HCT116 (cell line): ENCODE results near the gene TVP23A. TPM values are rescaled to one million over a fixed set of nuclear protein-coding genes. Genes with fewer than 3 reads are reported as not detected.

Experiments
- ATAC-seq: fragments of 200-7000 bp; cut with Tn5 transposase; 2 replicates; pipeline ENCODE4 v1.9.1; 2020; ENCODE audit warnings: mild to moderate bottlenecking, moderate library complexity
- BruUV-seq: library from RNA; stranded (reverse); fragments of 400-500 nt; replicated peaks from 2 replicates; lab custom pipeline; 2021; lab: Mats Ljungman, UMichigan
- CTCF ChIA-PET: fragments of 300-600 bp; sonication (Branson Sonifier 250); formaldehyde crosslinking; loops from one replicate; lab custom pipeline; 2021; ENCODE audit warnings: antibody characterized with exemption; lab: Charles Lee
- POLR2A ChIA-PET: fragments of 300-600, 350-600 bp; sonication (Branson Sonifier 250); formaldehyde crosslinking; loops from one replicate; lab custom pipeline; 2021; ENCODE audit warnings: antibody characterized with exemption; lab: Charles Lee
- RAD21 ChIA-PET, 2 experiments: fragments of 300-600 bp; sonication (Branson Sonifier 250); formaldehyde crosslinking; loops; one replicate each; lab custom pipeline; 2023; ENCODE audit warnings: low total read pairs in 2 of 2; ENCODE audit not compliant: uncharacterized antibody in 2 of 2, unreplicated experiment in 2 of 2, low non-redundant PET in 1 of 2; lab: Charles Lee
- DNase-seq: peaks from one replicate; pipeline ENCODE4 v3.0.0-alpha.2; 2010; ENCODE audit warnings: low read depth, low spot score
- H2AFZ ChIP-seq: fragments of 200-600 bp; shearing (Covaris generic), sonication (generic); 2 replicates; pipeline ENCODE4 v1.6.1; 2017; ENCODE audit warnings: low read depth, mixed run types, mixed read lengths, antibody characterized with exemption, low read length; ENCODE audit not compliant: poor library complexity, severe bottlenecking
- H3K27ac ChIP-seq: 2 replicates; pipeline ENCODE4 v1.5.1; 2012; ENCODE audit warnings: low read depth, low read length
- H3K27me3 ChIP-seq: fragments of 200-600 bp; sonication (generic); 2 replicates; pipeline ENCODE4 v1.6.1; 2016; ENCODE audit warnings: mixed run types, low read length, mixed read lengths; ENCODE audit not compliant: insufficient read depth
- H3K36me3 ChIP-seq, 2 experiments: fragments of 200-500 bp in 1 of 2; fragments of 200-600 bp in 1 of 2; sonication (Bioruptor generic) in 1 of 2; sonication (generic) in 1 of 2; 2 replicates each; pipeline versions ENCODE4 v1.5.1 to v1.6.1; 2014 to 2016; ENCODE audit warnings: low read length in 2 of 2, inconsistent platforms in 1 of 2, mixed read lengths in 1 of 2, mixed run types in 1 of 2; ENCODE audit not compliant: insufficient read depth in 2 of 2, control insufficient read depth in 1 of 2
- H3K4me1 ChIP-seq, 2 experiments: fragments of 200-600 bp in 1 of 2; sonication (generic) in 1 of 2; 2 replicates each; pipeline versions ENCODE4 v1.5.1 to v1.6.1; 2012 to 2017; ENCODE audit warnings: low read length in 2 of 2, inconsistent platforms in 1 of 2, mild to moderate bottlenecking in 1 of 2, mixed read lengths in 1 of 2, mixed run types in 1 of 2, moderate library complexity in 1 of 2; ENCODE audit not compliant: insufficient read depth in 2 of 2, control insufficient read depth in 1 of 2
- H3K4me2 ChIP-seq: fragments of 200-600 bp; sonication (generic); 2 replicates; pipeline ENCODE4 v1.6.1; 2017; ENCODE audit warnings: mixed run types, low read length, mixed read lengths
- H3K4me3 ChIP-seq, 2 experiments: fragments of 200-600 bp in 1 of 2; sonication (generic) in 1 of 2; replicated peaks in 1 of 2; 2 replicates each; pipeline ENCODE4 v1.5.1; 2011 to 2016; ENCODE audit warnings: low read length in 2 of 2, control low read depth in 1 of 2, low read depth in 1 of 2, mild to moderate bottlenecking in 1 of 2, mixed read lengths in 1 of 2, mixed run types in 1 of 2
- H3K79me2 ChIP-seq: fragments of 200-600 bp; sonication (generic); 2 replicates; pipeline ENCODE4 v1.6.1; 2017; ENCODE audit warnings: mild to moderate bottlenecking, mixed run types, low read length, moderate library complexity, mixed read lengths; ENCODE audit not compliant: insufficient read depth
- H3K9ac ChIP-seq: fragments of 200-600 bp; sonication (generic); 2 replicates; pipeline ENCODE4 v1.6.1; 2016; ENCODE audit warnings: low read length, mixed read lengths
- H3K9me2 ChIP-seq: fragments of 200-600 bp; sonication (generic), shearing (Covaris generic); 2 replicates; pipeline ENCODE4 v1.6.1; 2017; ENCODE audit warnings: mixed run types, mild to moderate bottlenecking, moderate library complexity; ENCODE audit not compliant: insufficient read depth
- H3K9me3 ChIP-seq, 2 experiments: fragments of 200-500 bp in 1 of 2; fragments of 200-600 bp in 1 of 2; sonication (Bioruptor generic) in 1 of 2; sonication (generic) in 1 of 2; 2 replicates each; pipeline ENCODE4 v1.6.1; 2014 to 2017; ENCODE audit warnings: low read length in 2 of 2, mixed read lengths in 2 of 2, inconsistent platforms in 1 of 2, low read depth in 1 of 2, mild to moderate bottlenecking in 1 of 2, mixed run types in 1 of 2, moderate library complexity in 1 of 2; ENCODE audit not compliant: control insufficient read depth in 1 of 2, insufficient read depth in 1 of 2
- H4K20me1 ChIP-seq: fragments of 200-600 bp; sonication (generic), shearing (Covaris generic); 2 replicates; pipeline ENCODE4 v1.6.1; 2017; ENCODE audit warnings: mixed run types, mild to moderate bottlenecking, moderate library complexity; ENCODE audit not compliant: insufficient read depth
- SRF ChIP-seq: IDR thresholded peaks from 2 replicates; pipeline ENCODE4 v1.6.1; 2012; ENCODE audit warnings: low read depth
- TCF7L2 ChIP-seq: IDR thresholded peaks from 2 replicates; pipeline ENCODE4 v1.7.0; 2011; ENCODE audit warnings: borderline replicate concordance, inconsistent platforms; ENCODE audit not compliant: insufficient read depth, insufficient read length; ENCODE audit errors: extremely low read depth
- ZNF274 ChIP-seq: fragments of 200-500 bp; sonication (Bioruptor generic); IDR thresholded peaks from 2 replicates; pipeline ENCODE4 v1.6.1; 2014; ENCODE audit warnings: mild to moderate bottlenecking, low read depth, low read length, inconsistent platforms
- intact Hi-C: fragments of 100-400 bp; cut with micrococcal nuclease; formaldehyde crosslinking; loops from 2 replicates; pipeline ENCODE4 v1.10.0; 2022
- total RNA-seq: library from RNA; stranded (reverse); gene quantifications from one replicate; pipeline ENCODE4 v1.2.1, GENCODE V29; 2021; ENCODE audit not compliant: unreplicated experiment
- TF ChIP-seq, protein P1 (sequence below): IDR thresholded peaks from 2 replicates; pipeline ENCODE4 v1.6.1; 2012
- TF ChIP-seq, protein P2 (sequence below): IDR thresholded peaks from 2 replicates; pipeline ENCODE4 v1.6.1; 2012; ENCODE audit warnings: low read depth

TVP23A gene
- total RNA-seq, 1 experiment from 2014 or later, result not detected

DNA sequence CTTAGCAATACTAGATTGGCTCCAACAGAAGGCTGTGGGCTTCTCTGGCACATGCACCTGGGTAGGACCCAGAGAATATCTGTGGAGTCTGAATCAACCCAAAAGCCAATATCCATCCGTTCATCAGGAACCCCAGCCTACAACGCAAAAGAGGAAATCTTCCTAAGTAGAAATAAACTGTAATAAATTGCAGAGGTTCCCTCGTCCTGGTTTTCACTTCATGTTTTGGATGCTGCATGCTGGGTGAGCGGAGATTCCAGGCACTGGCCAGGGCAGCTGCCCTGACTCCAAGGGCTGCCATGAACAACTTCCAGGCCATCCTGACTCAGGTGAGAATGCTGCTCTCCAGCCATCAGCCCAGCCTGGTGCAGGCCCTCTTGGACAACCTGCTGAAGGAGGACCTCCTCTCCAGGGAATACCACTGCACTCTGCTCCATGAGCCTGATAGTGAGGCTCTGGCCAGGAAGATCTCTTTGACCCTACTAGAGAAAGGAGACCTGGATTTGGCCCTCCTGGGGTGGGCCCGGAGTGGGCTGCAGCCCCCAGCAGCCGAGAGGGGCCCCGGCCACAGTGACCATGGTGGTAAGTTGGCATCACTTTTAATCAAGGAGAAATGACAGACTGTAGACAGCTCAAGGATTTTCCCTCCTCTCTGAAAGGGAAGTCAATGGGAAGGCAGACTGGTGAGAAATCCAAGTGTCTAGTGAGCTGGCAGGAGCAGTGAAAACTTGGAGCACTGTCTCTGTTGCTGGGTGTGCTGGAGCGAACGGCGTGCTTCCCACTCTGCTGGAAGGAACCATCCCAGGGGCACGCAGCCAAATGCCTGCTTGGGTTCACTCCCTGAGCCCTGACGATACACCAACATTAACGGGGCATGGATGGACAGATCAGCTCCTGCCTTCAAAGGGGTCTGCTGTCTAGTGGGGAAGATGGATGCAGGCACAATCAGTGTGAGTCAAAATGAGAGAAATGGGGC, 47.7 kb upstream of the TVP23A start:
- H3K36me3 ChIP-seq, result no peaks in the 10 kb centered on the region
- H3K9me2 ChIP-seq, result no peaks in the 10 kb centered on the region
- no peak overlapping the region for H3K9ac ChIP-seq
- TF ChIP-seq, protein P1, sequence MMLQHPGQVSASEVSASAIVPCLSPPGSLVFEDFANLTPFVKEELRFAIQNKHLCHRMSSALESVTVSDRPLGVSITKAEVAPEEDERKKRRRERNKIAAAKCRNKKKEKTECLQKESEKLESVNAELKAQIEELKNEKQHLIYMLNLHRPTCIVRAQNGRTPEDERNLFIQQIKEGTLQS, result no peak
- TF ChIP-seq ZNF274, result no peak
- TF ChIP-seq SRF, result no peak
- no peak for TF ChIP-seq TCF7L2
- TF ChIP-seq, protein P2, sequence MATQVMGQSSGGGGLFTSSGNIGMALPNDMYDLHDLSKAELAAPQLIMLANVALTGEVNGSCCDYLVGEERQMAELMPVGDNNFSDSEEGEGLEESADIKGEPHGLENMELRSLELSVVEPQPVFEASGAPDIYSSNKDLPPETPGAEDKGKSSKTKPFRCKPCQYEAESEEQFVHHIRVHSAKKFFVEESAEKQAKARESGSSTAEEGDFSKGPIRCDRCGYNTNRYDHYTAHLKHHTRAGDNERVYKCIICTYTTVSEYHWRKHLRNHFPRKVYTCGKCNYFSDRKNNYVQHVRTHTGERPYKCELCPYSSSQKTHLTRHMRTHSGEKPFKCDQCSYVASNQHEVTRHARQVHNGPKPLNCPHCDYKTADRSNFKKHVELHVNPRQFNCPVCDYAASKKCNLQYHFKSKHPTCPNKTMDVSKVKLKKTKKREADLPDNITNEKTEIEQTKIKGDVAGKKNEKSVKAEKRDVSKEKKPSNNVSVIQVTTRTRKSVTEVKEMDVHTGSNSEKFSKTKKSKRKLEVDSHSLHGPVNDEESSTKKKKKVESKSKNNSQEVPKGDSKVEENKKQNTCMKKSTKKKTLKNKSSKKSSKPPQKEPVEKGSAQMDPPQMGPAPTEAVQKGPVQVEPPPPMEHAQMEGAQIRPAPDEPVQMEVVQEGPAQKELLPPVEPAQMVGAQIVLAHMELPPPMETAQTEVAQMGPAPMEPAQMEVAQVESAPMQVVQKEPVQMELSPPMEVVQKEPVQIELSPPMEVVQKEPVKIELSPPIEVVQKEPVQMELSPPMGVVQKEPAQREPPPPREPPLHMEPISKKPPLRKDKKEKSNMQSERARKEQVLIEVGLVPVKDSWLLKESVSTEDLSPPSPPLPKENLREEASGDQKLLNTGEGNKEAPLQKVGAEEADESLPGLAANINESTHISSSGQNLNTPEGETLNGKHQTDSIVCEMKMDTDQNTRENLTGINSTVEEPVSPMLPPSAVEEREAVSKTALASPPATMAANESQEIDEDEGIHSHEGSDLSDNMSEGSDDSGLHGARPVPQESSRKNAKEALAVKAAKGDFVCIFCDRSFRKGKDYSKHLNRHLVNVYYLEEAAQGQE, result no peak
- TF ChIP-seq, all 23 proteins: peak for 0
- BruUV-seq, result no TSS peak
- DNase-seq, result no peak
- no peak overlapping the region for H2AFZ ChIP-seq
- no peak overlapping the region for H3K27ac ChIP-seq
- ChIA-PET POLR2A (no interaction called here), CTCF (no interaction called here), RAD21 (no interaction called here)
- intact Hi-C loops, result no loop called here
- no peaks in the 10 kb centered on the region for H3K79me2 ChIP-seq
- peaks cover 5 to 14% of the 10 kb centered on the region in 2 experiments; a peak in 3 of 4 replicates for H3K4me1 ChIP-seq
- H3K4me2 ChIP-seq, result no peak overlapping the region
- H3K27me3 ChIP-seq, result peaks cover 11% of the 10 kb centered on the region
- no peaks in the 10 kb centered on the region for H4K20me1 ChIP-seq
- no peak overlapping the region for H3K4me3 ChIP-seq
- H3K9me3 ChIP-seq, result no peaks in the 10 kb centered on the region
- no peak for ATAC-seq
